ENCODE results near the gene PRPS2. TPM values are rescaled to one million over a fixed set of nuclear protein-coding genes. Genes with fewer than 3 reads are reported as not detected.

Gene PRPS2
- total RNA-seq, 1 donor: 24.2 TPM

DNA sequence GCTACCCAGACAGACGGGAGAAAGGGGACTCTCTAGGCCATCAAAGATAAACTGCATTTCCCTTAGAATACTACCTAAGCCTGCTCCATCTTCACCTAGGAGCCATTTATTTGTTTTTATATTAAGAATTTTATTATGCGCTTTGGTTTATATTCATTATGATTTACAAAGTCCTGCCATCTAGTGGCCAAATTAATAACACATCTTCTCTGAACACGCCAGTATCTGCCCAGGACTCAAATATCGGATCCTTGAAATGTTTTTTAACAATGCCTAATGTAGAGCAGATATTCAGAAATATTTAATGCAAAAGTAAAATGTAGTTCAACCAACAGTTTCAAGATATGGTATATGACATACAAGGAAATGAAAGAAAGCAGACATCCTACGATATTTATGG is 20.8 kb upstream of the PRPS2 start:
- H3K4me3 ChIP-seq (ENCODE audit: insufficient read depth, low read length): no peak overlapping the region
- H3K27ac ChIP-seq (ENCODE audit: low read depth, low read length): no peak overlapping the region
- H3K4me1 ChIP-seq (ENCODE audit: insufficient read depth, low read length): no peaks in the 10 kb centered on the region
- H3K4me2 ChIP-seq (ENCODE audit: insufficient read depth, low read length): no peak overlapping the region
- TF ChIP-seq, protein P1, sequence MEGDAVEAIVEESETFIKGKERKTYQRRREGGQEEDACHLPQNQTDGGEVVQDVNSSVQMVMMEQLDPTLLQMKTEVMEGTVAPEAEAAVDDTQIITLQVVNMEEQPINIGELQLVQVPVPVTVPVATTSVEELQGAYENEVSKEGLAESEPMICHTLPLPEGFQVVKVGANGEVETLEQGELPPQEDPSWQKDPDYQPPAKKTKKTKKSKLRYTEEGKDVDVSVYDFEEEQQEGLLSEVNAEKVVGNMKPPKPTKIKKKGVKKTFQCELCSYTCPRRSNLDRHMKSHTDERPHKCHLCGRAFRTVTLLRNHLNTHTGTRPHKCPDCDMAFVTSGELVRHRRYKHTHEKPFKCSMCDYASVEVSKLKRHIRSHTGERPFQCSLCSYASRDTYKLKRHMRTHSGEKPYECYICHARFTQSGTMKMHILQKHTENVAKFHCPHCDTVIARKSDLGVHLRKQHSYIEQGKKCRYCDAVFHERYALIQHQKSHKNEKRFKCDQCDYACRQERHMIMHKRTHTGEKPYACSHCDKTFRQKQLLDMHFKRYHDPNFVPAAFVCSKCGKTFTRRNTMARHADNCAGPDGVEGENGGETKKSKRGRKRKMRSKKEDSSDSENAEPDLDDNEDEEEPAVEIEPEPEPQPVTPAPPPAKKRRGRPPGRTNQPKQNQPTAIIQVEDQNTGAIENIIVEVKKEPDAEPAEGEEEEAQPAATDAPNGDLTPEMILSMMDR (IDR thresholded peaks at IDR 0.05; ENCODE audit: extremely low read depth, low read depth, low read length): peak; percentile 65
- H3K79me2 ChIP-seq (ENCODE audit: insufficient read depth, low read length): no peaks in the 10 kb centered on the region
- DNase-seq (ENCODE audit: insufficient read length, low spot score, missing footprints): no peak
- no peaks in the 10 kb centered on the region for H3K9me3 ChIP-seq (ENCODE audit: low read depth, low read length)
- no peaks in the 10 kb centered on the region for H3K36me3 ChIP-seq (ENCODE audit: insufficient read depth, low read length)
- no peak overlapping the region for H2AFZ ChIP-seq (ENCODE audit: low read length)
- no peaks in the 10 kb centered on the region for H4K20me1 ChIP-seq (ENCODE audit: insufficient read depth, low read length)
- H3K27me3 ChIP-seq (ENCODE audit: insufficient read depth, low read length): peaks cover 3% of the 10 kb centered on the region

DNA sequence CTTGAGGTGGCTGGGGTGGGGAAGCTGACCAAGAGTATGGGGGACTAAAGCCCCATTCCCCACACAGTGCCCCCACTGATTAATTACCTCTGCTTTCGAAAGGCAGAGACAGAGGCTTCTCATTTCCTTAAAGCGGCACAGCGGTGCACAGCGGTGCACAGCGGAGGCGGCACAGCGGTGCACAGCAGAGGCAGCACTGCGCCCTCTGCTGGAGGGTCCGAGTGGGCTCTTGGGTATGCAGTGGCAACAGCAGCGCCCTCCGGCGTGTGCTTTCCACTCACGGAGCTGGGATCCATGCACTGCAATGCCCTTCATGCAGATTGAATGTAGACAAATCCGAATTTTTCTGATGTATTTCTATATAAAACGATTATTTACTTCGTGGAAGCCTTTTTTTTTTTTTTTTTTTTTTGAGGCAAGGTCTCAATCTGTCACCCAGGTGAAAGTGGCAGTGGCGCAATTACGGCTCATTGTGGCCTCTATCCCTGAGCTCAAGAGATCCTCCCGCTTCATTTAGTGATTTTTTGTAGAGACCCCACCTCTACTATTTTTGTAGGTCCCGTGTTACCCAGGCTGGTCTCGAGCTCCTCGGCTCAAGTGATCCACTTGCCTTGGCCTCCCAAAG is 19.7 kb upstream of the PRPS2 start:
- Histone ChIP-seq H3K27me3 (ENCODE audit: insufficient read depth, low read length) (peaks cover 3% of the 10 kb centered on the region), H4K20me1 (ENCODE audit: insufficient read depth, low read length) (no peaks in the 10 kb centered on the region), H3K4me3 (ENCODE audit: insufficient read depth, low read length) (no peak overlapping the region), H3K79me2 (ENCODE audit: insufficient read depth, low read length) (no peaks in the 10 kb centered on the region), H3K4me1 (ENCODE audit: insufficient read depth, low read length) (no peaks in the 10 kb centered on the region), H3K9me3 (ENCODE audit: low read depth, low read length) (no peaks in the 10 kb centered on the region), H2AFZ (ENCODE audit: low read length) (no peak overlapping the region), H3K4me2 (ENCODE audit: insufficient read depth, low read length) (no peak overlapping the region), H3K27ac (ENCODE audit: low read depth, low read length) (no peak overlapping the region), H3K36me3 (ENCODE audit: insufficient read depth, low read length) (no peaks in the 10 kb centered on the region)
- TF ChIP-seq, protein P1 (IDR thresholded peaks at IDR 0.05; ENCODE audit: extremely low read depth, low read depth, low read length): peak; percentile 56
- no peak for DNase-seq (ENCODE audit: insufficient read length, low spot score, missing footprints)

DNA sequence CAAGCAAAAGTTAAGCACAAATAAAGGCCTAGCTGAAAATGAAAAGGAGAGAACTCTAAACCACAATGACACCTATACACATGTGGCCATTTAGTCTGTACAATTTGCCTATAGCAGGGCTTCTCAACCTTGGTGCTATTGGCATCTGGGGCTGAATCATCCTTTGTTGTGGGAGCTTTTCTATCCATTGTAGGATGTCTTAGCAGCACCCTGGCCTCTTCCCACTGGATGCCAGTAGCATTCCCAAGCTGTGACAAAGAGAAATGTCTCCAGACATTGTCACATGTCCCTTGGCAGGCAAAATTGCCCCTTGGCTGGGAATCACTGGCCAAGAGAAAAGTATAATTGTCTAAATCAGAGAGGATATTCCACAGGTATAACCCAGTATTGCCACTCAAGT is 13.5 kb upstream of the PRPS2 start:
- Histone ChIP-seq H3K4me3 (ENCODE audit: insufficient read depth, low read length) (no peak overlapping the region), H3K4me2 (ENCODE audit: insufficient read depth, low read length) (no peak overlapping the region), H3K27ac (ENCODE audit: low read depth, low read length) (no peak overlapping the region), H3K79me2 (ENCODE audit: insufficient read depth, low read length) (no peaks in the 10 kb centered on the region), H3K27me3 (ENCODE audit: insufficient read depth, low read length) (peaks cover 3% of the 10 kb centered on the region), H3K4me1 (ENCODE audit: insufficient read depth, low read length) (no peaks in the 10 kb centered on the region), H2AFZ (ENCODE audit: low read length) (no peak overlapping the region), H3K9me3 (ENCODE audit: low read depth, low read length) (no peaks in the 10 kb centered on the region), H3K36me3 (ENCODE audit: insufficient read depth, low read length) (no peaks in the 10 kb centered on the region), H4K20me1 (ENCODE audit: insufficient read depth, low read length) (no peaks in the 10 kb centered on the region)
- TF ChIP-seq, protein P1 (IDR thresholded peaks at IDR 0.05; ENCODE audit: extremely low read depth, low read depth, low read length): no peak
- no peak for DNase-seq (ENCODE audit: insufficient read length, low spot score, missing footprints)

DNA sequence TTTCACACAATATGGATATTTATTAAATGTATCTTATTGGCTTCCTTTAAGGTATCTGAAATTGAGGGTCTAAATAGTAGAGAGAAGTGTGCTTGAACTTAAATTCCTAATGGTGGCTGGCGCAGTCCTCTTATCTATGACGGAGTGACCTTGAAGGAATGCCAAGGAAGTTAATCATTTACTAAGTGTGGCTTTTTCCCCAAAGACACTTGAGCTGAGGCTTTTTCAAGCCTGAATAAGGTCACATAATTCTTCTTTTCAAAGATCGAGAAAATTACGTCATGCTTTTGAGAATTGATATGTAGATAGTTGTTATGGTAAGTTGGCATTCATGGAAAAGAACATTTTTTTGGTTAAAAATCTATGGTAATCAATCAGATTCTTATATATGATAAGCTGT is 11.7 kb upstream of the PRPS2 start:
- TF ChIP-seq, protein P1 (IDR thresholded peaks at IDR 0.05; ENCODE audit: extremely low read depth, low read depth, low read length): no peak
- Histone ChIP-seq H3K36me3 (ENCODE audit: insufficient read depth, low read length) (no peaks in the 10 kb centered on the region), H3K4me1 (ENCODE audit: insufficient read depth, low read length) (no peaks in the 10 kb centered on the region), H3K4me2 (ENCODE audit: insufficient read depth, low read length) (no peak overlapping the region), H3K9me3 (ENCODE audit: low read depth, low read length) (no peaks in the 10 kb centered on the region), H4K20me1 (ENCODE audit: insufficient read depth, low read length) (no peaks in the 10 kb centered on the region), H3K4me3 (ENCODE audit: insufficient read depth, low read length) (no peak overlapping the region), H3K27me3 (ENCODE audit: insufficient read depth, low read length) (no peaks in the 10 kb centered on the region), H3K79me2 (ENCODE audit: insufficient read depth, low read length) (no peaks in the 10 kb centered on the region), H2AFZ (ENCODE audit: low read length) (no peak overlapping the region), H3K27ac (ENCODE audit: low read depth, low read length) (no peak overlapping the region)
- DNase-seq (ENCODE audit: insufficient read length, low spot score, missing footprints): no peak
